Loucy (cell line): ENCODE measurements around the gene PUS10.

Source experiments
- CTCF ChIP-seq: fragments of 200-600 bp; sonication (generic); conservative IDR thresholded peaks from 2 replicates; pipeline ENCODE4 v1.5.1; 2014; ENCODE audit warnings: mild to moderate bottlenecking, antibody characterized with exemption, low read length
- EZH2phosphoT487 ChIP-seq: fragments of 200-600 bp; IDR thresholded peaks from 2 replicates; pipeline ENCODE4 v1.6.1; 2018; ENCODE audit warnings: antibody characterized with exemption, mild to moderate bottlenecking, moderate library complexity, borderline replicate concordance

GRCh38 chr2:60926741-60927552 is 91.1 kb downstream of the PUS10 start:
- TF ChIP-seq CTCF: no peak
- TF ChIP-seq EZH2phosphoT487: no peak
